HG03045 (cell line): ENCODE measurements around the gene RHBDD1.

Source experiments
- ATAC-seq: cut with Tn5 transposase; IDR thresholded peaks from one replicate; pipeline ENCODE4 v1.9.1; 2021; ENCODE audit warnings: mild to moderate bottlenecking, moderate library complexity; ENCODE audit not compliant: unreplicated experiment

Gene RHBDD1

GRCh38 chr2:226883296-226883795 is 47.5 kb downstream of the RHBDD1 start:
- ATAC-seq: no peak

- no peak for ATAC-seq
These were observed 48.3 kb downstream of the RHBDD1 start for GRCh38 chr2:226884166-226884565.

- no peak for ATAC-seq
These were observed 50.0 kb downstream of the RHBDD1 start for GRCh38 chr2:226885769-226886435.

GRCh38 chr2:226887940-226888339 is 52.1 kb downstream of the RHBDD1 start:
- no peak for ATAC-seq

- ATAC-seq: no peak
These were observed 52.6 kb downstream of the RHBDD1 start for GRCh38 chr2:226888378-226888965.

DNA sequence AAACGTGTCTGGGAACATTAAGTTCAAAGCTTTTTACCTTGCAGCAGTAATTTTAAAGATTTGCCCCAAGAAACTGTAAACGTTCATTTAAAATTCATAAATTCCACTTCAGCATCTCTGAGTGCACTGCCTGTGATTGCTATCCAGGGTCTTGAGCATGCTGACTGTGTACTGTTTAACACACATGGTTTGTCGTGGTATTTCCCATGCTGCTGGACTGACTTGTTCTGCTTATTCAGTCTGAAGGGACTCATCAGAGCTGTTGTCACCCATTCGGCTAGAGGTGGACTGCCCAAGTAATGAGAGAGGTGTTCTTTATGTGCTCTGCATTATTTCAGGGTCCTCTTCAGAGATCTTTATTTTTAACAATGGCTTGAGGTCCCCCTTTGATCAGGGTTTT is 53.1 kb downstream of the RHBDD1 start:
- no peak for ATAC-seq

GRCh38 chr2:226890286-226890685 is 54.4 kb downstream of the RHBDD1 start:
- no peak for ATAC-seq

- no peak for ATAC-seq
These were observed 56.1 kb downstream of the RHBDD1 start for GRCh38 chr2:226891780-226892590.

DNA sequence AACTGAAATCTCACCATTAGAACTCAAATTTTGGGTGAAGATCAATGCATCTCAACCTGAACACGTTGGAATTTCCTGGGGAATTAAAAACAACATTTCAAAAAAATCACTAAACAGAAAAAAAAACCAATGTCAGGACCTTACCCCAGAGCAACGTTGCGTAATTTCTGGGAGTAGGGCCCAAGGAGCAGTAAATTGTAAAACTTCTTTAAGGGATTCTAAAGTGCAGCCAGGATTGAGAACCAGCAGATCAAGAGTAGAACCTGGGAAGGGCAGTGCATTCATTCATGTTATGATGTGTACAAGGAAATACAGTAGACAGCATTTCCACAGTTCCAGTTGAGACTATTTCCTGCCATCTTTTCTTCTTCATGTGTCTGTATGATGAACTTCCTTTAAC is 56.9 kb downstream of the RHBDD1 start:
- ATAC-seq: no peak

DNA sequence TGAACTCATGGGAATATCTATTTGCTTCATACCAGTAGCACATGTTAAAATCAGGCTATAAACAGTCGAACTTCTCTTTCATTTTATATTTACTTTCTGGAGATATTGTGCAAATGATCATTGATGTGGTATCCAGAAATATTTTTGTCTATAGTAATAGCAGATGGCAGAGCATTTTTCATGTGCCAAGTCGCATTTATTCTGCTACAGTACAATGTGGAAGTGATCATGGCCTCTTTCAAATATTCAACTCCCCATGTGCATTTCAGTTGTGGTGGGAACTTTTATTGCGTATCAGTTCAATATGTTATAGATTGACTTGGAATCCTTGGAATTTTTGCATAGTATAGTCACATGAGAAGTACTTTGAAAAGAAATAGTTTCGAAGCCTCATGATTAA is 57.4 kb downstream of the RHBDD1 start:
- ATAC-seq: no peak

GRCh38 chr2:226894752-226895151 is 58.9 kb downstream of the RHBDD1 start:
- ATAC-seq: no peak

DNA sequence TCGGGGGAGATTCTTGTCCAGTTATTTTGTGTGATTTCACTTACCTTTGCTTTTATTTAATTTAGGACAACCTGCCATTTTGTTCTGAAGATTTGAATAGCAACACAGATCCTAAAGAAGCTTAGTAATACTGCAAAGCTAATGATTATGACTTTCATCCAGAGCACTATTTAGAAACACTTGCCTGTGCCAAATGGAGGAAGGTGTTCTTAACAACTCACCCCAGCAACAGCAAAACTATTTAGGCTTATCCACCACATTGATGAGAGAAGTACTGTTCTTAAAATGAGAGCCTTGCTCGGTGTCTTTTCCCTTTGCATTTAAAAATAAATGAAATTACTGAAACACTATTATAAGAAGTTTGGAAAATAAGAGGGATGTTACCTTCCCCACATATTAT is 59.7 kb downstream of the RHBDD1 start:
- ATAC-seq: no peak

DNA sequence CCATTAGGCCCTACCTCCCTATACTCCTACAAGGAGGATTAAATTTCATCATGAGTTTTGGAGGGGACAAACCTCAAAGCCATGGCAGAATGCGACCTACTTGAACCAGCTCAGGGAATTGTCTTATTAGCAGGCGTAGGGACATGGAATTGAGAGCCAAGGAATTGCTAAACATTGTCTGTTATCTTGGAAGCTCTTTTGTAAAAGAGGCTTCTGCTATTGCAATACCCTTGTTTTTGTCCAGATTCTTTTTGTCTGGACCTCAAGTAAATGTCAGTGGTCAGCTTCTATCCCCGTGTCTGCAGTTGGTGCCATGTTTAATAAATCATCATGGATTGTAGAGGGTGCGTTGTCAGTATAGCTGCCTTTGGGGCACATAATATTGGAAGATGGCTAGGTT is 62.3 kb downstream of the RHBDD1 start:
- ATAC-seq: no peak

- ATAC-seq: no peak
These were observed 63.0 kb downstream of the RHBDD1 start for GRCh38 chr2:226898897-226899296.

- no peak for ATAC-seq
These were observed 66.5 kb downstream of the RHBDD1 start for GRCh38 chr2:226902041-226902966.

GRCh38 chr2:226903179-226903578 is 67.3 kb downstream of the RHBDD1 start:
- no peak for ATAC-seq

DNA sequence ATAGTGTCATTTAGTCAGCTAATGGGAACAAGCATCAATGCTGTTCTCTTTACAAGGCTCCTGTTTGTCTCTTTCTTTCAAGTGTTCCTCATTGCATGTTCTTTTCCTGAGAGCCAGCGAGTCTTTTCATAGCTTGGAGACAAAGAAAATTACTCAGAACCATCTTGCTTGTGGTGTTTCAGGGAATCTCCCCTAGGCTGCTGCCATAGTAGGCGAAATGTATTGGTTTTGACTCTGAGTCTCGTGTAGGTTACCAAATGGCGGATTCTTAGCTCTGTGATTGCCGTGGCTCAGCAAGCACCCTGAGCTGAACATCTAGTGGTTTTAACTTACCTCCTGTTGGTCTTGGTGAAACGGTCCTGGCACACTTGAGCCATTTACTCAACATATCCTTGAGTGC is 68.7 kb downstream of the RHBDD1 start:
- ATAC-seq: peak; percentile 70

- peak; percentile 6 for ATAC-seq
These were observed 69.9 kb downstream of the RHBDD1 start for GRCh38 chr2:226905718-226906117.

DNA sequence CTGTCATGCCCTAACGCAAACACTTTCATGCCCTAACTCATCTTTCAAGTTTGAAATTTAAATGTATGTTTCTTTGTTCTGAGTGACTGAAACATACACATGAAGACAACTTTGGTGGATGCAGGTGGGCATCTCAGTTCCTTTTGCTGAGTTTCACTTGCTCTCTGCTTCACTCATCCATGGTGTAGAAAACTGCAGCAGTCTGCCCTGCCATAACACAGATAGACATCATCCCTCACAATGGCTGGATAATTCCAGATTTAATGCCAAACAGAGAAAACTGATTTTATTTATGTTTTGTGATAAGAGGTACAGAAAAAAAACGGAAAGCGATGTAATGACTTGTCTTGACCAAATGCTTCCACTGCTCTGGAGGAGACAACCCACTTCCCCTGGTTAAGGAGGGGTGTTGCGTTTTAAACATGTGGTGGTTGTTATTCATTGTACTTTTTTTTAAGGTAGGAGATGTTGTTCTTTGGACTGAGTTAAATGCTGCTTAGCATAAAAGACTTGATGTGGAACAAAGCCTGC is 70.4 kb downstream of the RHBDD1 start:
- peak; percentile 84 for ATAC-seq

DNA sequence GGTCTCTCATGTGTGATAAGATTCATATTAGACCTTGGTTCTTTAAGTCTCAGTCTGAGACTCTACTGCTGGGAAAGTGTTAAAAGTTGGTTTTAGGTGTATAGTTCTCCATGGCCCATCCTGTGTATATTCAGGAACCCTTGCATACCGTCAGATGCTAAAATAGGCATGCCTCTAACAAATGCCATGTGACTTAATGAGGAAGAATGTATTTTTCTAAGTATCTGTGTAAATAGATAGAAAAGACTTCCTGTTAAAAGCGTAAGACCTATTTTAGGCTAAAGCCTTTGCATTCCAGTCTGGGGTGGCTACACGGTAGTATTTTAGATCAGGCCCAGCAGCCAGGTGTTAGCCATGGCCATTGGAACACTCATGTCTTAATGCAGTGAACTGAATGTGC is 73.3 kb downstream of the RHBDD1 start:
- no peak for ATAC-seq

DNA sequence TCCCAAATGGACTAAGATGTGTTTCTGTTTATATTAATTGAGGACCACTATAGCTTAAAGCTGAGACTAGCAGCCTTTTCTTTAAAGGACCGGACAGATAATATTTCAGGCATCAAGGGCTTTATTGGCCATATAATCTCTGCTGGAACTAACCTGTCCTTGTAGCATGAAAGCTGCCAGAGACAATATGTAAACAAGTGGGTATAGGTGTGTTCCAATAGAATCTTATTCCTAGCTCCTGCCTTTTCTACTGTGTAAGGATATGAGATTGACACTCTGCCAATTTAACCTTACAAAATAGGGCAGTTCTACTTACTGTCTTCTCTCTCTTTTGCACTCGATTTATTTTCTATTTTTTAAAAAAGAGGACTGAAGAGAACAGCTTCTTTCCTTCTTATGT is 74.0 kb downstream of the RHBDD1 start:
- ATAC-seq: no peak
